A549 (cell line): Measurements from ENCODE around the gene DPYSL4.

Experiments
- CEBPB ChIP-seq, 2 experiments: fragments of >200 bp in 1 of 2; sonication (Bioruptor Twin) in 1 of 2; formaldehyde crosslinking in 1 of 2; IDR thresholded peaks; 2 replicates each; pipeline ENCODE4 v1.6.1; 2012 to 2016
- EP300 ChIP-seq, 2 experiments: fragments of >200 bp; sonication (Bioruptor Twin); formaldehyde crosslinking; IDR thresholded peaks; 2 replicates in 1 of 2; 3 replicates in 1 of 2; pipeline ENCODE4 v1.6.1; 2016 to 2017
- HDAC2 ChIP-seq: fragments of 200-600 bp; sonication (generic); IDR thresholded peaks from 2 replicates; pipeline ENCODE4 v1.6.1; 2016
- NR3C1 ChIP-seq: fragments of >200 bp; sonication (Bioruptor Twin); formaldehyde crosslinking; IDR thresholded peaks from 3 replicates; pipeline ENCODE4 v1.6.1; 2017
- POLR2A ChIP-seq: IDR thresholded peaks from 2 replicates; pipeline ENCODE4 v1.6.1; 2012; ENCODE audit warnings: mild to moderate bottlenecking, low read length
- POLR2AphosphoS2 ChIP-seq: conservative IDR thresholded peaks from 2 replicates; pipeline ENCODE4 v1.6.1; 2012; ENCODE audit warnings: low read length, improper control_type of control experiment, inconsistent platforms
- TF ChIP-seq, protein P1 (sequence below): fragments of 450-650 bp; IDR thresholded peaks from 2 replicates; pipeline ENCODE4 v1.6.1; 2014; ENCODE audit warnings: antibody characterized with exemption
- TF ChIP-seq, protein P2 (sequence below): IDR thresholded peaks from 2 replicates; pipeline ENCODE4 v1.6.1; 2012
- TF ChIP-seq, protein P3 (sequence below): fragments of >200 bp; sonication (Bioruptor Twin); formaldehyde crosslinking; IDR thresholded peaks from 3 replicates; pipeline ENCODE4 v1.5.1; 2016
- TF ChIP-seq, protein P4 (sequence below): fragments of 200-600 bp; sonication (generic); IDR thresholded peaks from 2 replicates; pipeline ENCODE4 v1.6.1; 2016; ENCODE audit warnings: antibody characterized with exemption, mild to moderate bottlenecking, moderate library complexity

DNA sequence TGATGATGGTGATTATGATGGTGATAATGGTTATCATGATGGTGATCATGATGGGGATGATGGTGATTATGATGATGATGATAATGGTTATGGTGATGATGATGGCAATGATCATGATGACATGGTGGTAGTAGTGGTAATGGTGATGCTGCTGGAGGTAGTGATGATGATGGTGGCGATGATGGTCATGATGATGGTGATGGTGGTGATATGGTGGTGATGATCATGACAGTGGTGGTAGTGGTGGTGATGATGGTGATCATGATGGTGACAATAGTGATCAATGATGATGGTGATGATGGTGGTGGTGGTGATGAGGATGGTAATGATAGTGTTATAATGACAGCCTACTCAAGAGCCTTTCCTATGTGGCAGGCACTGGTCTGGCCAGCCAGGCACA is 31.8 kb upstream of the DPYSL4 start:
- TF ChIP-seq, protein P1, sequence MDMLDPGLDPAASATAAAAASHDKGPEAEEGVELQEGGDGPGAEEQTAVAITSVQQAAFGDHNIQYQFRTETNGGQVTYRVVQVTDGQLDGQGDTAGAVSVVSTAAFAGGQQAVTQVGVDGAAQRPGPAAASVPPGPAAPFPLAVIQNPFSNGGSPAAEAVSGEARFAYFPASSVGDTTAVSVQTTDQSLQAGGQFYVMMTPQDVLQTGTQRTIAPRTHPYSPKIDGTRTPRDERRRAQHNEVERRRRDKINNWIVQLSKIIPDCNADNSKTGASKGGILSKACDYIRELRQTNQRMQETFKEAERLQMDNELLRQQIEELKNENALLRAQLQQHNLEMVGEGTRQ, result no peak
- TF ChIP-seq, protein P2, sequence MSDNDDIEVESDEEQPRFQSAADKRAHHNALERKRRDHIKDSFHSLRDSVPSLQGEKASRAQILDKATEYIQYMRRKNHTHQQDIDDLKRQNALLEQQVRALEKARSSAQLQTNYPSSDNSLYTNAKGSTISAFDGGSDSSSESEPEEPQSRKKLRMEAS, result no peak
- TF ChIP-seq, protein P3, sequence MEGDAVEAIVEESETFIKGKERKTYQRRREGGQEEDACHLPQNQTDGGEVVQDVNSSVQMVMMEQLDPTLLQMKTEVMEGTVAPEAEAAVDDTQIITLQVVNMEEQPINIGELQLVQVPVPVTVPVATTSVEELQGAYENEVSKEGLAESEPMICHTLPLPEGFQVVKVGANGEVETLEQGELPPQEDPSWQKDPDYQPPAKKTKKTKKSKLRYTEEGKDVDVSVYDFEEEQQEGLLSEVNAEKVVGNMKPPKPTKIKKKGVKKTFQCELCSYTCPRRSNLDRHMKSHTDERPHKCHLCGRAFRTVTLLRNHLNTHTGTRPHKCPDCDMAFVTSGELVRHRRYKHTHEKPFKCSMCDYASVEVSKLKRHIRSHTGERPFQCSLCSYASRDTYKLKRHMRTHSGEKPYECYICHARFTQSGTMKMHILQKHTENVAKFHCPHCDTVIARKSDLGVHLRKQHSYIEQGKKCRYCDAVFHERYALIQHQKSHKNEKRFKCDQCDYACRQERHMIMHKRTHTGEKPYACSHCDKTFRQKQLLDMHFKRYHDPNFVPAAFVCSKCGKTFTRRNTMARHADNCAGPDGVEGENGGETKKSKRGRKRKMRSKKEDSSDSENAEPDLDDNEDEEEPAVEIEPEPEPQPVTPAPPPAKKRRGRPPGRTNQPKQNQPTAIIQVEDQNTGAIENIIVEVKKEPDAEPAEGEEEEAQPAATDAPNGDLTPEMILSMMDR, result no peak
- TF ChIP-seq EP300 (IDR thresholded peaks at IDR 0.05) (no peak), POLR2AphosphoS2 (no peak), HDAC2 (no peak), NR3C1 (no peak), POLR2A (no peak), CEBPB (IDR thresholded peaks at IDR 0.05) (no peak)
- TF ChIP-seq, protein P4, sequence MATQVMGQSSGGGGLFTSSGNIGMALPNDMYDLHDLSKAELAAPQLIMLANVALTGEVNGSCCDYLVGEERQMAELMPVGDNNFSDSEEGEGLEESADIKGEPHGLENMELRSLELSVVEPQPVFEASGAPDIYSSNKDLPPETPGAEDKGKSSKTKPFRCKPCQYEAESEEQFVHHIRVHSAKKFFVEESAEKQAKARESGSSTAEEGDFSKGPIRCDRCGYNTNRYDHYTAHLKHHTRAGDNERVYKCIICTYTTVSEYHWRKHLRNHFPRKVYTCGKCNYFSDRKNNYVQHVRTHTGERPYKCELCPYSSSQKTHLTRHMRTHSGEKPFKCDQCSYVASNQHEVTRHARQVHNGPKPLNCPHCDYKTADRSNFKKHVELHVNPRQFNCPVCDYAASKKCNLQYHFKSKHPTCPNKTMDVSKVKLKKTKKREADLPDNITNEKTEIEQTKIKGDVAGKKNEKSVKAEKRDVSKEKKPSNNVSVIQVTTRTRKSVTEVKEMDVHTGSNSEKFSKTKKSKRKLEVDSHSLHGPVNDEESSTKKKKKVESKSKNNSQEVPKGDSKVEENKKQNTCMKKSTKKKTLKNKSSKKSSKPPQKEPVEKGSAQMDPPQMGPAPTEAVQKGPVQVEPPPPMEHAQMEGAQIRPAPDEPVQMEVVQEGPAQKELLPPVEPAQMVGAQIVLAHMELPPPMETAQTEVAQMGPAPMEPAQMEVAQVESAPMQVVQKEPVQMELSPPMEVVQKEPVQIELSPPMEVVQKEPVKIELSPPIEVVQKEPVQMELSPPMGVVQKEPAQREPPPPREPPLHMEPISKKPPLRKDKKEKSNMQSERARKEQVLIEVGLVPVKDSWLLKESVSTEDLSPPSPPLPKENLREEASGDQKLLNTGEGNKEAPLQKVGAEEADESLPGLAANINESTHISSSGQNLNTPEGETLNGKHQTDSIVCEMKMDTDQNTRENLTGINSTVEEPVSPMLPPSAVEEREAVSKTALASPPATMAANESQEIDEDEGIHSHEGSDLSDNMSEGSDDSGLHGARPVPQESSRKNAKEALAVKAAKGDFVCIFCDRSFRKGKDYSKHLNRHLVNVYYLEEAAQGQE, result no peak
